ENCODE results near the gene INTS15. TPM values are rescaled to one million over a fixed set of nuclear protein-coding genes. Genes with fewer than 3 reads are reported as not detected.

INTS15 gene
- total RNA-seq, 1 donor from 2014 or later: 36.9 TPM

DNA sequence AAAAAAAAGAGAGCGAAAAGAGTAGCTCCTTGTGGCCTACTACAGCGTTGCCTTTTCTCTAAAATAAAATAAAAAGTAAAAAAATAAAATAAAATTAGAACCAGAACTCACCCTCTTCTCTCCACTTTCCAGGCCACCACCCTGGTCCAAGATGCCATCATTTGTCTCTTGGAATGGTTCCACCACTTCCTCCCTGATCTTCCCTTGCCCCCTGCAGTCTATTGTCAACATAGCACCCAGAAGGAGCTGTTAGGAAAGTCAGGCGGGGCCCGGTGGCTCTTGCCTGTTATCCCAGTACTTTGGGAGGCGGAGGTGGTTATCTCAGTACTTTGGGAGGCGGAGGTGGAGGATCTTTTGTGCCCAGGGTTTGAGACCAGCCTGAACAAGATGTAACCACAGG lies 31.0 kb upstream of the INTS15 start:
- no peaks in the 10 kb centered on the region for H3K9me3 Mint-ChIP-seq (ENCODE audit: unreplicated experiment)
- H3K4me1 Mint-ChIP-seq (ENCODE audit: low read depth, unreplicated experiment): peaks cover 4% of the 10 kb centered on the region
- peak; percentile 46 for DNase-seq
- H3K4me3 Mint-ChIP-seq (ENCODE audit: unreplicated experiment): no peak overlapping the region
- H3K27me3 Mint-ChIP-seq (ENCODE audit: unreplicated experiment): peaks cover 2% of the 10 kb centered on the region
- H3K36me3 Mint-ChIP-seq (ENCODE audit: unreplicated experiment): no peaks in the 10 kb centered on the region
- TF ChIP-seq, protein P1, sequence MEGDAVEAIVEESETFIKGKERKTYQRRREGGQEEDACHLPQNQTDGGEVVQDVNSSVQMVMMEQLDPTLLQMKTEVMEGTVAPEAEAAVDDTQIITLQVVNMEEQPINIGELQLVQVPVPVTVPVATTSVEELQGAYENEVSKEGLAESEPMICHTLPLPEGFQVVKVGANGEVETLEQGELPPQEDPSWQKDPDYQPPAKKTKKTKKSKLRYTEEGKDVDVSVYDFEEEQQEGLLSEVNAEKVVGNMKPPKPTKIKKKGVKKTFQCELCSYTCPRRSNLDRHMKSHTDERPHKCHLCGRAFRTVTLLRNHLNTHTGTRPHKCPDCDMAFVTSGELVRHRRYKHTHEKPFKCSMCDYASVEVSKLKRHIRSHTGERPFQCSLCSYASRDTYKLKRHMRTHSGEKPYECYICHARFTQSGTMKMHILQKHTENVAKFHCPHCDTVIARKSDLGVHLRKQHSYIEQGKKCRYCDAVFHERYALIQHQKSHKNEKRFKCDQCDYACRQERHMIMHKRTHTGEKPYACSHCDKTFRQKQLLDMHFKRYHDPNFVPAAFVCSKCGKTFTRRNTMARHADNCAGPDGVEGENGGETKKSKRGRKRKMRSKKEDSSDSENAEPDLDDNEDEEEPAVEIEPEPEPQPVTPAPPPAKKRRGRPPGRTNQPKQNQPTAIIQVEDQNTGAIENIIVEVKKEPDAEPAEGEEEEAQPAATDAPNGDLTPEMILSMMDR (IDR thresholded peaks at IDR 0.05; ENCODE audit: partially characterized antibody, unreplicated experiment): peak; percentile 61
- H3K27ac Mint-ChIP-seq (ENCODE audit: unreplicated experiment): no peak overlapping the region

DNA sequence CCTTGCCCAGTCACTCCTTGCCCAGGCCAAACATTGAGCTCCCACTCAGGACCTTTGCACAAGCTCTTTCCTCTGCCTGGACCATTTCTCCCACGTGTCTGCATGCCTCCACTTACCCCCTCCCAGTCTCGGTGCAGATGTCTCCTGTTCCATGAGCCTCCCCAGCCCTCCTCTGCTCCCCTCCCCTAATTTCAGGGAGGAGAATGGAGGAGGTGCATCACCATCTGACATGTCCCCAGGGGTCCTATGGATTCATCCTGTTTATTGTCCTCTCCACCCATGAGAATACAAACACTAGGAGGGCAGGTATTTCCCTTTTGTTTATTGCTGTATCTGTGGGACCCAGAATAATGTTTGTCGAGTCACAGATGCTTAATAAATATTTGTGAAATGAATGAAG lies 29.9 kb upstream of the INTS15 start:
- TF ChIP-seq, protein P1 (IDR thresholded peaks at IDR 0.05; ENCODE audit: partially characterized antibody, unreplicated experiment): no peak
- no peak overlapping the region for H3K4me3 Mint-ChIP-seq (ENCODE audit: unreplicated experiment)
- DNase-seq: no peak
- peaks cover 4% of the 10 kb centered on the region for H3K27me3 Mint-ChIP-seq (ENCODE audit: unreplicated experiment)
- H3K9me3 Mint-ChIP-seq (ENCODE audit: unreplicated experiment): no peaks in the 10 kb centered on the region
- no peak overlapping the region for H3K27ac Mint-ChIP-seq (ENCODE audit: unreplicated experiment)
- H3K36me3 Mint-ChIP-seq (ENCODE audit: unreplicated experiment): no peaks in the 10 kb centered on the region
- peaks cover 4% of the 10 kb centered on the region for H3K4me1 Mint-ChIP-seq (ENCODE audit: low read depth, unreplicated experiment)

DNA sequence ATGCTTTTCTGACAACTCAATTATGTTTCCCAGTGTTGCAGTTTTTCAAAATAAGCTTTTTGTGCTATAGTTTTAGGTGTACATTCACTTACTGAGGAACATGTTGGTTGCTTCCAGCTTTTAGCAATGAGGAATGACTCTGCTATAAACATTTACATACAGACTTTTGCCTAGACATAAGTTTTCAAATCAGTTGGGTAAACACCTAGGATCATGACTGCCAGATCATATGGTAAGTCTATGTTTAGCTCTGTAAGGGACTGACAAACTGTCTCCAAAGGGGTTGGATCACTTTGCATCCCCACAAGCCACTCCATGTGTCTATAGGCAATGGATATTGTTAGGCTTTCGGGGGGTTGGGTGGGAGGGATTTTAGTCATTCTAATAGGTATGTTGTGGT lies 27.7 kb upstream of the INTS15 start:
- Mint-ChIP-seq H3K4me3 (ENCODE audit: unreplicated experiment) (no peak overlapping the region), H3K9me3 (ENCODE audit: unreplicated experiment) (no peaks in the 10 kb centered on the region), H3K4me1 (ENCODE audit: low read depth, unreplicated experiment) (peaks cover 4% of the 10 kb centered on the region), H3K27me3 (ENCODE audit: unreplicated experiment) (peaks cover 4% of the 10 kb centered on the region), H3K36me3 (ENCODE audit: unreplicated experiment) (no peaks in the 10 kb centered on the region), H3K27ac (ENCODE audit: unreplicated experiment) (no peak overlapping the region)
- TF ChIP-seq, protein P1 (IDR thresholded peaks at IDR 0.05; ENCODE audit: partially characterized antibody, unreplicated experiment): no peak
- no peak for DNase-seq

DNA sequence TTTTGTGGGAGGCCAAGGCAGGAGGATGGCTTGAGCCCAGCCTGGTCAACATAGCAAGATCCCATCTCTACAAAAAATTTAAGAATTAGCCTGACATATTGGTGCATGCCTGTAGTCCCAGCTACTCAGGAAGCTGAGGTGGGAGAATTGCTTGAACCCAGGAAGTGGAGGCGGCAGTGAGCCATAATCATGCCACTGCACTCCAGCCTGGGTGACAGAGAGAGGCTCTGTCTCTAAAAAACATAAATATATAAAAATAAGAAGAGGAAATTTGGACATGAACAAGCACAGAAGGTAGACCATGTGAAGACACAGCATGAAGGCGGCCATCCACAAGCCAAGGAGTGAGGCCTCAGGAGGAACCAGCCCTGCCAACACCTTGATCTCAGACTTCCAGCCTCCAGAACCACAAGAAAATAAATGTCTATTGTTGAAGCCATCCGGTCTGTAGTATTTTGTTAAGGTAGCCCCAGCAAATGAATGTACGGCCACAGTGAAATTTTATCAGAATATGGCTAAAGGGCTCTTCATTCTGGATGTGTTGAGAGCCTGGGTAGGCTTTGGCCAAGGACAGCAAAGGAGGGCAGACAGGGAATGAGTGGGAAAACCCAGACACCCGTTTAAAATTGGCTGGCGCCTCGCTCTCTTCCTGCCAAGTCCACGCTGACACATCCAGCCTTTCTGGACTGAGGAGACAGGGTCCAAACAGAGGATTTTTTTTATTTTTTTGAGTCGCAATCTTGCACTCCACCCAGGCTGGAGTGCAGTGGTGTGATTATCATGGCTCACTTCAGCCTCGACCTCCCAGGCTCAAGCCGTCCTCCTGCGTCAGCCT lies 25.7 kb upstream of the INTS15 start:
- TF ChIP-seq, protein P1 (IDR thresholded peaks at IDR 0.05; ENCODE audit: partially characterized antibody, unreplicated experiment): no peak
- Mint-ChIP-seq H3K4me1 (ENCODE audit: low read depth, unreplicated experiment) (peaks cover 4% of the 10 kb centered on the region), H3K27ac (ENCODE audit: unreplicated experiment) (no peak overlapping the region), H3K4me3 (ENCODE audit: unreplicated experiment) (no peak overlapping the region), H3K36me3 (ENCODE audit: unreplicated experiment) (no peaks in the 10 kb centered on the region), H3K27me3 (ENCODE audit: unreplicated experiment) (peaks cover 2% of the 10 kb centered on the region), H3K9me3 (ENCODE audit: unreplicated experiment) (no peaks in the 10 kb centered on the region)
- no peak for DNase-seq

DNA sequence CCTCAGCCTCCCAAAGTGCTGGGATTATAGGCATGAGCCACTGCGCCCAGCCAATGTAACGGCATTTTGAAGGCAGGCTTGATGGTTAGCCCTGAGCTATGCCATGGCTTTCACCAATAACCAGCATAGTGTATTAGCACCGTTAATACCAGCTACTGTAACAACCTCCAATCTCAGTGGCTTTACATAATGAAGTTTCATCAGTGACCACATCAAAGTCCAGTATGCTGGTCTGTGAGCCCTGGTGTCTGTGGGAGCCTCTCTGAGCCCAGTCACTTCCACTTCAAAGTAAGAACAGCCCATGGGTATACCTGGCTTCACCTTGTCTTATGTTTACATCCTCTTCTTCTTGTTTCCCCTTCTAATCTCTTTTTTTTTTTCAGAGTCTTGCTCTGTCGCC lies 24.2 kb upstream of the INTS15 start:
- TF ChIP-seq, protein P1 (IDR thresholded peaks at IDR 0.05; ENCODE audit: partially characterized antibody, unreplicated experiment): no peak
- Mint-ChIP-seq H3K4me3 (ENCODE audit: unreplicated experiment) (no peak overlapping the region), H3K36me3 (ENCODE audit: unreplicated experiment) (no peaks in the 10 kb centered on the region), H3K4me1 (ENCODE audit: low read depth, unreplicated experiment) (no peaks in the 10 kb centered on the region), H3K9me3 (ENCODE audit: unreplicated experiment) (no peaks in the 10 kb centered on the region), H3K27ac (ENCODE audit: unreplicated experiment) (no peak overlapping the region), H3K27me3 (ENCODE audit: unreplicated experiment) (peaks cover 2% of the 10 kb centered on the region)
- DNase-seq: no peak

All from glutamatergic neuron (in vitro differentiated cells).